Fibroblast of pulmonary artery (primary cell): ENCODE results near the gene ZNF526.

ENCODE experiments used
- DNase-seq: peaks from one replicate; pipeline ENCODE4 v3.0.0-alpha.2; 2010; ENCODE audit warnings: low read depth
- H3K4me3 ChIP-seq: replicated peaks from 2 replicates; pipeline ENCODE4 v1.5.1; 2011; ENCODE audit warnings: low read depth, mild to moderate bottlenecking, control low read depth, low read length, moderate library complexity
- TF ChIP-seq, protein P1 (sequence below): IDR thresholded peaks from 2 replicates; pipeline ENCODE4 v1.5.1; 2011; ENCODE audit warnings: mild to moderate bottlenecking, control low read depth, low read length, inconsistent platforms; ENCODE audit errors: missing control alignments

Gene ZNF526

DNA sequence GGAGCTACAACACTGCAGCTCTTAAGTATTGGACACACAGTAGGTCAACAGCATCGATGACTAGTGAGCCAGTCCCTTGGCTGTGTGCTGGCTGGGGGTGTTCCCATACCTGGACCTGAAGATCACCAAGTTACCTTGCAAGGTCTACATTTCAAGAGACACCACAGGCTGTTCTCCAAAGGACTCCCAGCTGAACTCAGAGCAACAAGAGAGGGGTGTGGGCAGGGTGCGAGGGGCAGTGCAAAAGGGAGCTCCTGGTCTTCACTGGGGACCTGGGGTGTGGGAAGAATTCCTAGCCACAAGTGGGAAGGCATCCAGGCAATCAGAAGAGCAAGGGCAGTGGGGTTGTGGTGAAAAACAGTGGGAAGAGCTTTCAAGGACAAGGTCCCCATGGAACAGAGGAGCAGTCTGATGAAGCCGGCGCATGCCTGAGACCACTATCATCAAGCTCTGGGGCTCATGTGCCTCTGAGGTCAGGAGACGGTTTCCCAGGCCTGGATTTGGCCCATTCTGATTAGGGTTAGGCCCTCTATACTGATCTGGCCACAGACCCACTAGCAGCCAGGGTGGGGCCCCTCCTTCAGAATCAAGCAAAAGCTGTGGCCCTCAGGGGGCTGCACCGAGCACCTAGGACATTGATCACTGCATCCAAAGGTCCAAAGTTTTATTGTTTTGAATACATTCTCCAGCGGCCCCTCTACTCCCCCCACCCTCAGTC lies 27.0 kb downstream of the ZNF526 start:
- no peak overlapping the region for H3K4me3 ChIP-seq
- TF ChIP-seq, protein P1, sequence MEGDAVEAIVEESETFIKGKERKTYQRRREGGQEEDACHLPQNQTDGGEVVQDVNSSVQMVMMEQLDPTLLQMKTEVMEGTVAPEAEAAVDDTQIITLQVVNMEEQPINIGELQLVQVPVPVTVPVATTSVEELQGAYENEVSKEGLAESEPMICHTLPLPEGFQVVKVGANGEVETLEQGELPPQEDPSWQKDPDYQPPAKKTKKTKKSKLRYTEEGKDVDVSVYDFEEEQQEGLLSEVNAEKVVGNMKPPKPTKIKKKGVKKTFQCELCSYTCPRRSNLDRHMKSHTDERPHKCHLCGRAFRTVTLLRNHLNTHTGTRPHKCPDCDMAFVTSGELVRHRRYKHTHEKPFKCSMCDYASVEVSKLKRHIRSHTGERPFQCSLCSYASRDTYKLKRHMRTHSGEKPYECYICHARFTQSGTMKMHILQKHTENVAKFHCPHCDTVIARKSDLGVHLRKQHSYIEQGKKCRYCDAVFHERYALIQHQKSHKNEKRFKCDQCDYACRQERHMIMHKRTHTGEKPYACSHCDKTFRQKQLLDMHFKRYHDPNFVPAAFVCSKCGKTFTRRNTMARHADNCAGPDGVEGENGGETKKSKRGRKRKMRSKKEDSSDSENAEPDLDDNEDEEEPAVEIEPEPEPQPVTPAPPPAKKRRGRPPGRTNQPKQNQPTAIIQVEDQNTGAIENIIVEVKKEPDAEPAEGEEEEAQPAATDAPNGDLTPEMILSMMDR = no peak
- no peak for DNase-seq

DNA sequence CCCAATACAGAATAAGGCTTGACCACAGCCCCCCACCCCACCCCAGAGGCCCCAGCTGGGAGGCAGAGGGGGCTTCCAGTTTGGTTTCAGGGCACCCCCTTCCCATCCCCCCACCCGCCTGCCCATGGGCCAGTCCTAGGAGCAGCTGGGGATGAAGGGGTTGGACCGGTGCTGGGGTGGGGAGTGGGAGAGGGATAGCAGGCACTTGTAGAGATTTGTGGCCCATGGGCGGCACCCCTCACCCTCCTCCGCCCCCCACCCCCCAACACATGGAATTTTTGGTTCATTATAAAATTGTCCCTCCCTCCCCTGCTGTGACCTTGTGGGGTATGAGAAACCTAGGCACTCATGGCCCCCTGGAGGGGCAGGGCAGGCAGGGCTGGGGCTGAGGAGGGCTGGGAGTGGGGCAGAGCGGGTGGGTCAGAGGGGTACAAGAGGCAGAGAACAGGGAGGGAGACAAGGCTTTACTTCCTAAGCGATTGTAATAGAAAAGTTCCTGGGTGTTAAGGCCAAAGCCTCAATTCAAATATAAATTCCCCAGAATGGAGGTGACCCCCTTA lies 27.6 kb downstream of the ZNF526 start:
- no peak for DNase-seq
- TF ChIP-seq, protein P1 = no peak
- no peak overlapping the region for H3K4me3 ChIP-seq

DNA sequence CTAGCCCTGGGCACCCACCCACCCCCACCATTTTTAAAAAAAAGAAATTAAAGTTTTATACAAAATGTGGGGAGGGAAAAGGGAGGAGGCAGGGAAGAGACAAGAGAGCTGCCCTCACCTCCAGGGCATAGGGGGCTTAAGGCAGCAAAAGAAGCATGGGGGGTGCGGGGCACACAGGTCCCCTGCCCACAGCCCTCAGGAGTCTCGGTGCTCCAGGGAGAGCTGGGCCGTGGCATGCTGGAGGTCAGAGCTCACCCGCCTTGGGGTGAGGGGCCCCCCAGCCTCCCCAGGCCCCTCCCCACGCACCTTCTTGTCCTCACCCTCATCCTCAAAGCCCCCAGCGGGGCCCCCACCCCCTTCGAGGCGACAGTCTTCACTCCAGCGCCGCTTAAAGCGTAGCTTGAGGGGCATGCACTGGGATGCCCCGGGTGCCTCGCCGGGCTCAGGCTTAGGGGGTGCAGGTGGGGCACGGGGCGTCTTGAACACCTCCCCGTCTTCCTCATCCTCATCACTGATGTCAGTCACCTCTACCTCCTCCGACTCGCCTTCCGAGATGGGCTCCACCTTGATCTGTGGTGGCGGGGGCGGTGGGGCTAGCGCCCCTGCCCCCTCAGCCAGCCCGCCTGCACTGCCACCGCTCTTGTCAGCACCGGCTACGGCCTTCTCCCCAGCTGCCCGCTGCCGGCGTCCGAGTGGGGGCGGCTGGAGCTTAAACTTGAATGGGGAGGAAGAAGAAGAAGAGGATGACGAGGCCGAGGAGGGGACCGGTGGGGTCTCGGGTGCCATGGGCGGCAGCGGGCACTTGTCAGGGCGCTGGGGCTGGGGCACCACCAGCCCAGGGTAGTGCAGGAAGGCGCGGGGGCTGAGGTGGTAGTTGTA lies 28.4 kb downstream of the ZNF526 start:
- DNase-seq = no peak
- TF ChIP-seq, protein P1 = no peak
- no peak overlapping the region for H3K4me3 ChIP-seq

DNA sequence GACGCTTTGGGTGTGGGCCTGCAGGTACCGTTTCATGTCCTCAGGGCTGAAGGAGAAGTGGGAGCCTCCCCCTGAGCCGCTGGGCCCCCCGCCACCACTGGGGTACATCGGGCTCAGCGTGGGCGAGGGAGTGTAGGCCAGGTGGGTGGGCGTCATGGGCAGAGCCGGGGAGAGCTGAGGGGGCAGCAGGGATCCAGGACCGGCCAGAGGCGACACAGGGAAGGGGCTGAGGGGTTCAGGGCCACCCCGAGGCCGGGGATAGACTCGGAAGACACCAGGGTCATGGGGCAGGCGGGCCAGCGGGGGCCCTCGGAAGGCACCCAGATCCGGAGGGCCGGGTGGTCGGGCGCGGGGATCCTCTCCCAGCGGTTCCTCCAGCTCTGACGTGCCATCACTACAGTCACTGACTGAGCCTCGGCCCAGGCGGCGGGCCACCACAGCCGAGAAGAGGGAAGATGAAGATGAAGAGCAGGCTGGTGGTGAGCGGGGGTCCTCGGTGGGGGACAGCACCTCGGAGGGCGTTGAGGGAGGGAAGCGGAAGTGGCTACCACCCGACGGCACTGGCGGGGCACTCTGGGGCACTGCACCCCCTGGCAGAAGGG lies 29.1 kb downstream of the ZNF526 start:
- H3K4me3 ChIP-seq = no peak overlapping the region
- DNase-seq = no peak
- TF ChIP-seq, protein P1 = no peak

DNA sequence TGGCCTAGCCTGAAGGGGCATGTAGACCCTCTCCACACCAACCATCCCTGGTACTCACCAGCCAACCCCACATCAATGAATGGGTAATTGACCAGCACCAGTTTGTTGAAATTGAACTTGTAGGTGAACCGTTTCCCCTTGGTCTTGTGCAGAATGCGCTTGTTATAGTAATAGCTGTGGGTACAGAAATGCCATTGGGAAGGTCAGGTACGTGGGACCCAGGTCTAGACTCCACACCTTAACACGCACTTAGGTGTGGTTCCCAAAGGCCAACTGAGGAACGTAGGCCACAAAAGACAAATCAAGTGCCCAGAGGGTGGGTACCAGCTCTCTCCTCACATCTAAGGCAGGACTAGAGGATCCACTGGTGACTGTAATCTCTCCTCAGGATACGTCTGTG lies 29.7 kb downstream of the ZNF526 start:
- H3K4me3 ChIP-seq = no peak overlapping the region
- no peak for DNase-seq
- TF ChIP-seq, protein P1 = no peak

DNA sequence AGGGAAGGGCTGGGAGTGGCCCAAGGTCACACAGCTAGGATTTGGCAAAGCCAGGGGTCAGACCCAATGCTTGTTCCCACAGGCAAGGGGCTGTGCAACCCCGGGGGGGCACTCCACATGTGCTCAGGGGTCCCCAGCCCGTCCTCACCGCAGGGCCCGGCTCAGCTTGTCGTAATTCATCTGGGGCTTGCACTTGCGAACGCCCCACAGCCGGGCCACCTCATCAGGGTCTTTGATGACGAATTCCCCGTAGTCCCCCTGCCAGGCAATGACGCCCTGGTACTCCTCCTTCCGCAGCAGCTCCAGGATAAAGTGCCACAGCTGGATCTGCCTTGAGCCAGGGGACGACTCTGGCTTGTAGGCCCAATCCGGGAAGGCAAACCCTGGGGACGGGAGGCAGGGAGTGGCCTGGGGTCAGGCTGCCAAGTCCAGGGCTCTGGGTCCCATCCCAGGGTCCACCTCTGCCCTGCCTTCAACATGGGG lies 30.1 kb downstream of the ZNF526 start:
- H3K4me3 ChIP-seq = peak overlapping the region; percentile 42
- DNase-seq = no peak
- TF ChIP-seq, protein P1 = no peak
